GM21717 (cell line): ENCODE results near the gene CDKN2B.
A peak's percentile ranks its signal among the peaks of the same experiment; 100 is the strongest.
"Not testable (repeated sequence)": the region's sequence is repeated elsewhere in the genome, so short reads cannot be mapped to it uniquely, and the experiment has no call there.

ENCODE experiments used
- ATAC-seq: cut with Tn5 transposase; IDR thresholded peaks from one replicate; pipeline ENCODE4 v1.9.1; 2021; ENCODE audit warnings: mild to moderate bottlenecking, moderate library complexity; ENCODE audit not compliant: unreplicated experiment

Gene CDKN2B, protein sequence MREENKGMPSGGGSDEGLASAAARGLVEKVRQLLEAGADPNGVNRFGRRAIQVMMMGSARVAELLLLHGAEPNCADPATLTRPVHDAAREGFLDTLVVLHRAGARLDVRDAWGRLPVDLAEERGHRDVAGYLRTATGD

GRCh38 chr9:22008717-22009505 is at the start of gene CDKN2B:
Gene CDKN2B (minus strand): TSS chr9:22009305. CDS start chr9:22008953, 352 bp downstream.
- peak; percentile 92 for ATAC-seq

- not testable (repeated sequence) for ATAC-seq
Observed at GRCh38 chr9:22057972-22058371, 48.9 kb upstream of the CDKN2B start.

- ATAC-seq, result no peak
Observed at GRCh38 chr9:22056402-22056801, 47.3 kb upstream of the CDKN2B start.

- no peak for ATAC-seq
Observed at GRCh38 chr9:22055090-22055489, 46.0 kb upstream of the CDKN2B start.

DNA sequence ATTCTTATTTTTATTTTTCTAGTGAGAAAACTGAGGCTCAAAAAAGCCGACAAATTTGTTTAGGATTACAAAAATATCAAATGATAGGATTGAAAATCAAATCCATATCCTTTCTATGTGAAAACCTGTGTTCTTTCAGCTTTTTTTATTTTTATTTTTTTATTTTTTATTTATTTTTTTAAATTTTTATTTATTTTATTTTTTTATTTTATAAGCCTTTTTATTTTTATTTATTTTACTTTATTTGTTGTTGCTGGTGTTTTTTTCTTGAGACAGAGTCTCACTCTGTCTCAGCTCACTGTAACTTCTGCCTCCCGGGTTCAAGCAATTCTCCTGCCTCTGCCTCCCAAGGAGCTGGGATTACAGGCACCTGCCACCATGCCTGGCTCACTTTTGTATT is 45.4 kb upstream of the CDKN2B start:
- no peak for ATAC-seq

GRCh38 chr9:22054076-22054475 is 45.0 kb upstream of the CDKN2B start:
- ATAC-seq, result no peak

- ATAC-seq, result no peak
Observed at GRCh38 chr9:22053178-22053577, 44.1 kb upstream of the CDKN2B start.

- ATAC-seq, result no peak
Observed at GRCh38 chr9:22052376-22052945, 43.4 kb upstream of the CDKN2B start.

- ATAC-seq, result peak; percentile 80
Observed at GRCh38 chr9:22050924-22051323, 41.8 kb upstream of the CDKN2B start.

DNA sequence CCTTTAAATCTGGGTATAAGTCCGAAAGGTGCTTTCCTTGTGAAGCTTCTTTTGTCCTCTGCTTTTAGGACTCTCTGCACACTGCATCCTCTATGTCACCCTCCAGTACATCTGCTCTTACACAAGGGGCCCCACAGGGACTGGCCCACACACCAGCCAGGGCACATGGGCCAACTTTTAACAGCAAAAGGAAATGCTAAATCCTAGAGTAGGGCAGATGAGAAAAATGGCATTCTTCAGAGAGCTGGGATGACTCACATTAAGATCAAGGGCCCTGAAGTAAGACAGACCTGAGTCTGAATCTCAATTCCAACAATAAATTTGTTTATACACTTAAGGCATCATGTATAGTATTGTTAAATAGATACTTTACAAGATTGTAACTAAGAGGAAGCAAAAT is 40.3 kb upstream of the CDKN2B start:
- ATAC-seq, result no peak

DNA sequence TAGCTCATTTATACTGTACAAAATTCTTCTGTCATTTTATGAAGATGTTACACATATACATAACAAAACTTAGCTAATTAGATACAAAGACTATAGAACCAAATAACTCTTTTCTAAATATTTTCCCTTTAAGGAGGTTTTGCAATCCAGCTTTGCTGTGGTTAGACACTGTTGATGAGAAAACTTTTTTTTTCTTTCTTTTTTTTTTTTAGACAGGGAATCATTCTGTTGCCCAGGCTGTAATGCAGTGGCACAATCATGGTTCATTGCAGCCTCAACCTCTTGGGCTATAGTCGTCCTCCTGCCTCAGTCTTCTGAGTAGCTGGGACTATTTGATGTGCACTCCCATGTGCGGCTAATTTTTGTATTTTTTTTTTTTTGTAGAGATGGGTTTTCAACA is 38.5 kb upstream of the CDKN2B start:
- ATAC-seq, result no peak

GRCh38 chr9:22046243-22046885 is 37.3 kb upstream of the CDKN2B start:
- ATAC-seq, result no peak

DNA sequence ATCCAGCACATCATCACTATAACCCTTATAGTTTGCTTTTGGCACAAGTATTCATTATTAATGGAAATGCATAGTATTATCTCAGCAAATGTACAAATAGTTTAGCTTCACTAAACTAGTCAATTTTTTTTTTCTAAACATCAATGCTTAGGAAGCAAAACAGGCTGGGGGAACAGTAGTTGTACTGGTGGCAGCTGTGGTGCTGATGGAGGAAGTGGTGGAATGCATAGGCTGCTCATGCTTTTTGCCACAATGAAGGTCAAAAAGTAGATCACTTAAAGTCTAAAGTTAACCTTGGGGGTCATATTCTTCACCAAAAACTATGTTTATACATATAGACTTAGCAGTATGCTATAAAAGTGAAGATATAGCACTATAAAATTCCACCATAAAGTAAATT is 36.3 kb upstream of the CDKN2B start:
- ATAC-seq, result no peak

DNA sequence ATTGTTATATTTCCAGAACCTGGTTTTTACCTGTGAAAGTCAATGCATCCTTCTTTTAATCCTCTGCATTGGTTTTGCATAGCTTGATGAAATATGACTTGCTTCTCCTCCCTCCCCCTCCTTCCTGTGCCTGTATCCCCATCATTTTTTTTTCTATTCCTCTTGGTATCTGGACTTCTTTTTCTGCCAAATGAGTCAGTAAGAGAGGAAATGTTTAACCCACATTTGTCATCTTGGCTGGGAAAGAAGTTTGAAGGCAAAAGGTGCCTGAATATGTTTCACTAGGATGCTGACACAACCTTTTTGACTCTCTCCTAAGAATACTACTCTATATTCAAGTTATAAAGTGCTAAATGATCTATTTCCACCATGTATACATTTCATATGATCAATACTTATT is 35.5 kb upstream of the CDKN2B start:
- no peak for ATAC-seq

- no peak for ATAC-seq
Observed at GRCh38 chr9:22043928-22044327, 34.8 kb upstream of the CDKN2B start.

- no peak for ATAC-seq
Observed at GRCh38 chr9:22041775-22042174, 32.7 kb upstream of the CDKN2B start.

DNA sequence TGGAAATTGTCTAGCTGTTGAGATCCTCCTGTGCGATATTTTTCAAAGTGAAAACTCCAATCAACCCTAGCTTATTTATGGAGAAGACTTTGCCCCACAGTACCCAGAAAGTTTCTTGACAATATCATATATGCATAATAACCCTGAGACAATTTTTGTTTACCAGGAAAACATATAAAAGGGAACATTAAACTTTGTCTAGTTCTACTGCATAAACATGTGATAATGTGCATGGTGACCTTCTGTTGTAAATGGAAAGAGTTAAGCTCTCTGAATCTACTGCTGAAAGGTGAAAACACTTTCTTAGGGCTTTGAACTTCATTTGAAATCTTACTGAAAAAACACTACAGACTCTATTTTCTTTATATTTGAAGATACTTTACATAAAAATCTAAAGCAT is 32.2 kb upstream of the CDKN2B start:
- ATAC-seq, result no peak

DNA sequence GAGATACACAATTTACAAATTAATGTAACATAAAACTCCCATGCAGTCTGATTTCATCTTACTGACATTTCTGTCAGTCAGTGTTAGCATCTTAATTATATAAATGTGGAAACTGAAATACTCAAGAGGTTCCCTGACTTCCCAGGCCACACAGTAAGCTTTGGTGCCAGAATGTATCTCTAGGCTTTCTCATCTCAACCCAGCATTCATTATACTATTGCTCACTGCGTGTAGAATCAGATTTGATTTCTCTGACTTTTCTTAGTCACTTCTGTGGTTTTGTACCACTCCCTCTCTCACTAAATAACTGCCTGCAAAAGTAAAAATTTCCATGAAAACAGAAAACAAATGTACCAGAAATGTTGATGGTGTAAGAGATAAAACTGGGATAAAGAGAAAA is 31.7 kb upstream of the CDKN2B start:
- ATAC-seq, result no peak

GRCh38 chr9:22039258-22039657 is 30.2 kb upstream of the CDKN2B start:
- ATAC-seq, result no peak

GRCh38 chr9:22037954-22038690 is 29.0 kb upstream of the CDKN2B start:
- no peak for ATAC-seq
